HepG2 (cell line): ENCODE results near the gene BBC3. TPM values are rescaled to one million over a fixed set of nuclear protein-coding genes. Genes with fewer than 3 reads are reported as not detected.
A peak's percentile ranks its signal among the peaks of the same experiment; 100 is the strongest.

Experiments used
- ATAC-seq: fragments of 200-7000 bp; cut with Tn5 transposase; 3 replicates; pipeline ENCODE4 v1.9.1; 2020; ENCODE audit warnings: mild to moderate bottlenecking, moderate library complexity
- BruUV-seq: library from RNA; stranded (reverse); fragments of 400-500 nt; replicated peaks from 2 replicates; lab custom pipeline; 2021; lab: Mats Ljungman, UMichigan
- CTCF ChIA-PET: fragments of 300-600 bp; formaldehyde crosslinking; extraction: SDS; loops from one replicate; lab custom pipeline; 2021; ENCODE audit warnings: low total read pairs, inconsistent platforms, low intra/inter-chr PET ratio; lab: Yijun Ruan, JAX
- POLR2A ChIA-PET: fragments of 350-600 bp; sonication (Branson Sonifier 250); formaldehyde crosslinking; loops from one replicate; lab custom pipeline; 2020; ENCODE audit warnings: antibody characterized with exemption, inconsistent platforms; lab: Yijun Ruan, JAX
- DNase-seq: peaks from one replicate; pipeline ENCODE4 v3.0.0-alpha.2; 2015; ENCODE audit warnings: low spot score
- FAIRE-seq: peaks from 3 replicates; lab custom pipeline; 2011; peaks lifted over from hg19 to GRCh38; lab: Jason Lieb, UNC
- H2AFZ ChIP-seq: one replicate; pipeline ENCODE4 v1.6.1; 2011; ENCODE audit warnings: low read length, inconsistent platforms
- H3K27ac ChIP-seq: fragments of 300-600 bp; 3 replicates; pipeline ENCODE4 v1.8.0; 2011; ENCODE audit warnings: mixed run types, mild to moderate bottlenecking, mixed read lengths, low read length, inconsistent platforms; ENCODE audit not compliant: insufficient read depth; ENCODE audit errors: extremely low read length
- H3K27me3 ChIP-seq, 2 experiments: fragments of 200-600 bp in 1 of 2; 2 replicates in 1 of 2; 3 replicates in 1 of 2; pipeline versions ENCODE4 v1.6.0 to v1.8.0; 2011; ENCODE audit warnings: low read length in 2 of 2, mild to moderate bottlenecking in 2 of 2, moderate library complexity in 2 of 2, inconsistent platforms in 1 of 2; ENCODE audit not compliant: insufficient read depth in 2 of 2, control insufficient read depth in 1 of 2
- H3K36me3 ChIP-seq, 2 experiments: fragments of 200-600 bp in 1 of 2; replicated peaks in 1 of 2; 2 replicates in 1 of 2; 3 replicates in 1 of 2; pipeline versions ENCODE4 v1.5.1 to v1.8.0; 2011; ENCODE audit warnings: low read length in 2 of 2, inconsistent platforms in 1 of 2; ENCODE audit not compliant: insufficient read depth in 2 of 2, control insufficient read depth in 1 of 2
- H3K4me1 ChIP-seq: 2 replicates; pipeline ENCODE4 v1.5.1; 2012; ENCODE audit warnings: low read length, inconsistent platforms; ENCODE audit not compliant: insufficient read depth
- H3K4me2 ChIP-seq: 2 replicates; pipeline ENCODE4 v1.6.0; 2011; ENCODE audit warnings: low read depth, low read length, inconsistent platforms
- H3K4me3 ChIP-seq, 3 experiments: fragments of 200-600 bp in 1 of 3; sonication (generic), shearing (Covaris generic) in 1 of 3; replicated peaks in 1 of 3; 2 replicates each; pipeline ENCODE4 v1.5.1; 2011 to 2016; ENCODE audit warnings: low read length in 3 of 3, inconsistent platforms in 2 of 3, low read depth in 2 of 3, mild to moderate bottlenecking in 2 of 3, control low read depth in 1 of 3, mixed read lengths in 1 of 3; ENCODE audit not compliant: insufficient read depth in 1 of 3
- H3K79me2 ChIP-seq: one replicate; pipeline ENCODE4 v1.6.1; 2011; ENCODE audit warnings: low read length, inconsistent platforms; ENCODE audit not compliant: insufficient read depth
- H3K9ac ChIP-seq: 2 replicates; pipeline ENCODE4 v1.6.0; 2011; ENCODE audit warnings: mild to moderate bottlenecking, low read depth, low read length, inconsistent platforms; ENCODE audit not compliant: insufficient read depth
- H3K9me3 ChIP-seq: 2 replicates; pipeline ENCODE4 v1.5.1; 2012; ENCODE audit warnings: mild to moderate bottlenecking, low read length
- H4K20me1 ChIP-seq: 2 replicates; pipeline ENCODE4 v1.6.0; 2011; ENCODE audit warnings: inconsistent platforms, mild to moderate bottlenecking, low read length, moderate library complexity; ENCODE audit not compliant: insufficient read depth
- DNMT3B ChIP-seq: conservative IDR thresholded peaks from 2 replicates; pipeline ENCODE4 v1.6.1; 2016; ENCODE audit warnings: missing biosample characterization, control low read depth
- DRAP1 ChIP-seq: IDR thresholded peaks from 2 replicates; pipeline ENCODE4 v1.6.1; 2016; ENCODE audit warnings: missing genetic modification reagents, missing compliant biosample characterization
- HMGXB4 ChIP-seq, 2 experiments: sonication (generic) in 1 of 2; formaldehyde crosslinking in 1 of 2; IDR thresholded peaks; 2 replicates each; pipeline versions ENCODE4 v1.4.0 to v1.6.1; 2018 to 2020; ENCODE audit warnings: missing genetic modification reagents in 2 of 2, borderline replicate concordance in 1 of 2, low read depth in 1 of 2, mild to moderate bottlenecking in 1 of 2, missing biosample characterization in 1 of 2
- NFE2 ChIP-seq: sonication (generic); formaldehyde crosslinking; IDR thresholded peaks from 2 replicates; pipeline ENCODE4 v1.4.0; 2020; ENCODE audit warnings: missing genetic modification reagents
- SAP130 ChIP-seq: IDR thresholded peaks from 2 replicates; pipeline ENCODE4 v1.6.1; 2016; ENCODE audit warnings: low read depth
- SRSF4 ChIP-seq: fragments of 200-400 bp; formaldehyde crosslinking; IDR thresholded peaks from one replicate; pipeline ENCODE4 v1.6.1; 2018; ENCODE audit warnings: mild to moderate bottlenecking, low read depth, low read length, moderate library complexity; ENCODE audit not compliant: poor library complexity, severe bottlenecking
- ZBTB42 ChIP-seq: sonication (generic); formaldehyde crosslinking; IDR thresholded peaks from 2 replicates; pipeline ENCODE4 v1.5.0; 2020; ENCODE audit warnings: mild to moderate bottlenecking, missing genetic modification reagents
- ZFAT ChIP-seq: sonication (generic); formaldehyde crosslinking; conservative IDR thresholded peaks from 2 replicates; pipeline ENCODE4 v1.8.1; 2023; ENCODE audit warnings: missing genetic modification reagents, inconsistent platforms
- ZNF333 ChIP-seq: sonication (generic); formaldehyde crosslinking; IDR thresholded peaks from 2 replicates; pipeline ENCODE4 v1.4.0; 2020; ENCODE audit warnings: mild to moderate bottlenecking, missing genetic modification reagents, borderline replicate concordance
- ZNF687 ChIP-seq: sonication (generic); formaldehyde crosslinking; IDR thresholded peaks from 2 replicates; pipeline ENCODE4 v1.5.1; 2020; ENCODE audit warnings: mild to moderate bottlenecking, missing genetic modification reagents, moderate library complexity
- ZNF777 ChIP-seq: sonication (generic); formaldehyde crosslinking; IDR thresholded peaks from 2 replicates; pipeline ENCODE4 v1.4.0; 2020; ENCODE audit warnings: missing genetic modification reagents
- ZNF782 ChIP-seq: sonication (generic); formaldehyde crosslinking; IDR thresholded peaks from 2 replicates; pipeline ENCODE4 v1.4.0; 2020; ENCODE audit warnings: missing genetic modification reagents, mild to moderate bottlenecking, borderline replicate concordance
- ZNF800 ChIP-seq: sonication (generic); formaldehyde crosslinking; IDR thresholded peaks from 2 replicates; pipeline ENCODE4 v1.4.0; 2020; ENCODE audit warnings: missing genetic modification reagents
- WGBS: methylation state at CpG from one replicate; pipeline ENCODE4 v1.1.6; 2017; ENCODE audit warnings: low lambda C conversion rate; 5-methylcytosine and 5-hydroxymethylcytosine counted together
- in situ Hi-C: cut with HindIII; loops from 2 replicates; pipeline ENCODE4 v1.10.0; 2017; ENCODE audit warnings: low pct_unique_long_range_greater_than_20kb; ENCODE audit not compliant: extremely low pct_ligation_motif_present
- intact Hi-C: fragments of 100-400 bp; cut with micrococcal nuclease; formaldehyde crosslinking; loops from one replicate; pipeline ENCODE4 v1.10.0; 2022; ENCODE audit not compliant: unreplicated experiment
- polyA plus RNA-seq, 8 experiments: library from polyadenylated mRNA; depleted of rRNA in 3 of 8; stranded (reverse) in 7 of 8; unstranded in 1 of 8; fragments of >200 nt; fragmentation: Illumina TruSeq in 4 of 8; extraction: Trizol in 4 of 8; gene quantifications; 2 replicates each; pipeline versions ENCODE4 v1.2.1 to v1.2.3, GENCODE V29; 2011 to 2016; ENCODE audit warnings: low read depth in 4 of 8, missing spikeins in 1 of 8, mixed read lengths in 1 of 8; ENCODE audit not compliant: insufficient read depth in 1 of 8
- total RNA-seq, 5 experiments: library from RNA; depleted of rRNA; stranded (reverse); fragments of >200 nt; fragmentation: Illumina TruSeq; extraction: Trizol; gene quantifications; 2 replicates each; pipeline ENCODE4 v1.2.3, GENCODE V29; 2016; ENCODE audit warnings: low read depth in 1 of 5

BBC3 gene
- total and polyA plus RNA-seq, 2 of the 13 experiments (the other 11 are each of a cell fraction or from before 2014, with no cell fraction given) = 6.1 to 8.8 TPM

GRCh38 chr19:47226426-47227351, 4.3 kb downstream of the BBC3 start:
- peak; percentile 68 for FAIRE-seq
- peak overlapping the region; percentile 93 for H3K27ac ChIP-seq
- TF ChIP-seq SAP130 (peak; percentile 75), ZNF333 (CRISPR knock-in tag) (0 out of 2 replicates have a peak, but pooled peaks have one; percentile 58), ZNF782 (CRISPR knock-in tag) (peak; percentile 0; the same call in 1 of the 2 replicates), SRSF4 (peak; percentile 87), ZNF800 (peak; percentile 79; the same call in 1 of the 2 replicates), ZNF687 (CRISPR knock-in tag) (peak; percentile 69), ZNF777 (0 out of 2 replicates have a peak, but pooled peaks have one; percentile 24), DNMT3B (no peak), ZFAT (CRISPR knock-in tag) (peak; percentile 10; the same call in 1 of the 2 replicates), ZBTB42 (CRISPR knock-in tag) (peak; percentile 77; the same call in 1 of the 2 replicates), DRAP1 (CRISPR knock-in tag) (peak; percentile 66), HMGXB4 (CRISPR knock-in tag; IDR thresholded peaks at IDR 0.05; ENCODE audit: borderline replicate concordance in 1 of 2, low read depth in 1 of 2) (peak in 1 of 2 experiments; percentile 41; a peak in 2 of 4 replicates), NFE2 (CRISPR knock-in tag) (no peak)

More at GRCh38 chr19:47226426-47227351, 4.3 kb downstream of the BBC3 start:
- Histone ChIP-seq H2AFZ (no peak overlapping the region), H3K9ac (peak overlapping the region; percentile 99), H3K36me3 (peaks cover 12 to 19% of the 10 kb centered on the region in 2 experiments; a peak in 4 of 5 replicates), H3K9me3 (no peaks in the 10 kb centered on the region), H3K4me3 (peak overlapping the region; percentile 94 to 100 (median 95)), H3K4me1 (peaks cover 29% of the 10 kb centered on the region), H4K20me1 (peaks cover 23% of the 10 kb centered on the region), H3K27me3 (peaks cover 0 to 4% of the 10 kb centered on the region in 2 experiments; a peak in 1 of 5 replicates), H3K4me2 (peak overlapping the region; percentile 94), H3K79me2 (peaks cover 23% of the 10 kb centered on the region)
- WGBS = 0% methylated on average over 18 of the region's 56 CpGs
- peak; percentile 63 for ATAC-seq
- DNase-seq = peak; percentile 89
- ChIA-PET POLR2A (interaction anchor here (0.6 to 4.3 kb wide), 27 partner anchors 9 to 1759 kb away, joined by 3 to 93 read pairs (median 6); partner anchors contain the start of genes CCDC9, DHX34, INAFM1 and SAE1), CTCF (no interaction called here)
- in situ Hi-C loops (no loop called here), intact Hi-C loops (no loop called here)
- BruUV-seq = TSS peak; percentile 89
